Stimulated activated naive CD8-positive, alpha-beta T cell treated with anti-CD3 and anti-CD28 coated beads, Interleukin-15, Interleukin-2, amounts not matched to agents 100 ng/mL and 50 ng/mL, for 24 hours (primary cell): ENCODE results near the gene SLC17A8.
"Not testable (repeated sequence)": the region's sequence is repeated elsewhere in the genome, so short reads cannot be mapped to it uniquely, and the experiment has no call there.

ENCODE experiments used
- H3K27ac Mint-ChIP-seq: one replicate; pipeline ENCODE4 v1.8.0; 2021; ENCODE audit warnings: mild to moderate bottlenecking, mixed read lengths
- H3K27me3 Mint-ChIP-seq: one replicate; pipeline ENCODE4 v1.8.0; 2021; ENCODE audit warnings: mixed read lengths
- H3K36me3 Mint-ChIP-seq: one replicate; pipeline ENCODE4 v1.8.0; 2021; ENCODE audit warnings: low read depth, mixed read lengths
- H3K4me1 Mint-ChIP-seq: one replicate; pipeline ENCODE4 v1.8.0; 2021; ENCODE audit warnings: low read depth, mixed read lengths
- H3K4me3 Mint-ChIP-seq: one replicate; pipeline ENCODE4 v1.8.0; 2021; ENCODE audit warnings: mild to moderate bottlenecking, mixed read lengths
- H3K9me3 Mint-ChIP-seq: one replicate; pipeline ENCODE4 v1.8.0; 2021; ENCODE audit warnings: mixed read lengths

The SLC17A8 gene

DNA sequence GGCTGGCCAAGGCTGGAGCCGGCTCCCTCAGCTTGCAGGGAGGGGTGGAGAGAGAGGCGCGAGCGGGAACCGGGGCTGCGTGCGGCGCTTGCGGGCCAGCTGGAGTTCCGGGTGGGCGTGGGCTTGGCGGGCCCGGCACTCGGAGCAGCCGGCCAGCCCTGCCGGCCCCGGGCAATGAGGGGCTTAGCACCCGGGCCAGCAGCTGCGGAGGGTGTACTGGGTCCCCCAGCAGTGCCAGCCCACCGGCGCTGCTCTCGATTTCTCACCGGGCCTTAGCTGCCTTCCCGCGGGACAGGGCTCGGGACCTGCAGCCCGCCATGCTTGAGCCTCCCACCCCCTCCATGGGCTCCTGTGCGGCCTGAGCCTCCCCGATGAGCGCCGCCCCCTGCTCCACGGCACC, 73.4 kb downstream of the SLC17A8 start:
- not testable (repeated sequence) for H3K4me3 Mint-ChIP-seq, H3K27ac Mint-ChIP-seq, H3K9me3 Mint-ChIP-seq, H3K4me1 Mint-ChIP-seq, H3K36me3 Mint-ChIP-seq
- H3K27me3 Mint-ChIP-seq: peaks cover 11% of the 10 kb centered on the region

DNA sequence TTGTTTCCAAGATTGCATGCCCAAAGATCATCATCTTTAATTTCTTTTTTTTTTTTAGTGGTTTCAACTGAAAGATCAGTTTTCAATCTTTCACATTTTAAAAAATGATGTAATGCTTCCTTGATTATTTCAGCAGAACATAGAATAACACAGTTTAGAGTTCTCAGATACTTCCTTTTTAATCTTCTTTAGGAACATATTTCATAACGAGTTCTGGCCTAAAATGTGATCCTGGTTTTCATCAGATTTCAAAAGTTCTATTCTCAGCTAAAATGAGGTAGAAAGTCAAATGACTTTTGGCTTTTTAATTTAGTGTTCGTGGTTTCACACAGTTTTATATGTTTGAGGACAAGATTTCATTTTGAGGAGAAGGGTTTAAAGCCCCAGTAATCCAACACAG, 76.8 kb downstream of the SLC17A8 start:
- Mint-ChIP-seq H3K27ac (no peak overlapping the region), H3K4me1 (no peaks in the 10 kb centered on the region), H3K9me3 (no peaks in the 10 kb centered on the region), H3K36me3 (no peaks in the 10 kb centered on the region), H3K4me3 (no peak overlapping the region), H3K27me3 (peaks cover 4% of the 10 kb centered on the region)

GRCh38 chr12:100434177-100434576, 77.3 kb downstream of the SLC17A8 start:
- Mint-ChIP-seq H3K4me3 (no peak overlapping the region), H3K36me3 (no peaks in the 10 kb centered on the region), H3K4me1 (no peaks in the 10 kb centered on the region), H3K27me3 (peaks cover 4% of the 10 kb centered on the region), H3K9me3 (no peaks in the 10 kb centered on the region), H3K27ac (no peak overlapping the region)

GRCh38 chr12:100435957-100436356, 79.1 kb downstream of the SLC17A8 start:
- peaks cover 4% of the 10 kb centered on the region for H3K27me3 Mint-ChIP-seq
- no peak overlapping the region for H3K27ac Mint-ChIP-seq
- no peaks in the 10 kb centered on the region for H3K36me3 Mint-ChIP-seq
- no peaks in the 10 kb centered on the region for H3K4me1 Mint-ChIP-seq
- H3K9me3 Mint-ChIP-seq: no peaks in the 10 kb centered on the region
- H3K4me3 Mint-ChIP-seq: no peak overlapping the region

- no peak overlapping the region for H3K27ac Mint-ChIP-seq
- H3K9me3 Mint-ChIP-seq: no peaks in the 10 kb centered on the region
- no peaks in the 10 kb centered on the region for H3K4me1 Mint-ChIP-seq
- H3K4me3 Mint-ChIP-seq: no peak overlapping the region
- no peaks in the 10 kb centered on the region for H3K36me3 Mint-ChIP-seq
- H3K27me3 Mint-ChIP-seq: peaks cover 4% of the 10 kb centered on the region
Measured at GRCh38 chr12:100437038-100437841, 80.4 kb downstream of the SLC17A8 start.

- H3K27me3 Mint-ChIP-seq: no peaks in the 10 kb centered on the region
- no peak overlapping the region for H3K27ac Mint-ChIP-seq
- H3K4me1 Mint-ChIP-seq: no peaks in the 10 kb centered on the region
- no peak overlapping the region for H3K4me3 Mint-ChIP-seq
- H3K9me3 Mint-ChIP-seq: no peaks in the 10 kb centered on the region
- no peaks in the 10 kb centered on the region for H3K36me3 Mint-ChIP-seq
Measured at GRCh38 chr12:100439797-100440196, 82.9 kb downstream of the SLC17A8 start.

DNA sequence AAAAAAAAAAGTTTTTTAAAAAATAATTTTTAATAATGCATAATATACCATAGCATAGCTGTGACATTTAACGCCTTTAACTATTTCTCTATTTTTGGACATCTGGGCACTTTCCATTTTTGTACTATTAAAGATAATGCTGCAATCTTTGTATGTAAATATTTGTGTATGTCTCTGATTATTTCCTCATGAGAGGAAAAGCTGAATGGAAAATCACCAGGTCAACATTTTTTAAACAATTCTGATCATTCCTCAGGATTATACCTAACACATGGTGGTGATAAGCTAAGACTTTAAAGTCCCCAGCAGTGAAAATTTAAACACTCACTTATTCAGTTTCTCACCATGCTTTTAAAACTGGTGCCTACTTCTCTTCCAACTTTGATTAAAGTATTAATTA, 85.5 kb downstream of the SLC17A8 start:
- no peak overlapping the region for H3K27ac Mint-ChIP-seq
- H3K27me3 Mint-ChIP-seq: peaks cover 13% of the 10 kb centered on the region
- no peaks in the 10 kb centered on the region for H3K4me1 Mint-ChIP-seq
- no peaks in the 10 kb centered on the region for H3K9me3 Mint-ChIP-seq
- H3K36me3 Mint-ChIP-seq: no peaks in the 10 kb centered on the region
- H3K4me3 Mint-ChIP-seq: no peak overlapping the region

DNA sequence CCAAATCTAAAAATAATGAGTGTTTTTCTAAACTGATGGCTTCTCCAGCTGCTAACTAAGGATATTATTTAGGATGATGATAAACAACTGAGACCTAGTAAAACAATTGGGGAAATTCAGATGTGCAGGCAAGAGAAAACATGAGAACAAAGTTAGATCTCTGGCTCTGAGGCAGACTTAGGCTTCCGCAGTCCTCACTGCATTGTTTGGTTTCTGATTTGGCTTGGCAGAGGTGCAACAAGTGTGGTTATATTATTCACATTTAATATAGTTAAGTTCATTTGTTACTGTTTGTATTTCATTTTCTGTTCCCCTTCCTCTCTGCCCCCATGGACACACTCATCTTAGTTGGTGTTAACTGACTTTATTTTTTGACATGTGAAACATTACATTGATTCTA, 86.6 kb downstream of the SLC17A8 start:
- Mint-ChIP-seq H3K27ac (no peak overlapping the region), H3K4me1 (no peaks in the 10 kb centered on the region), H3K36me3 (no peaks in the 10 kb centered on the region), H3K27me3 (peaks cover 14% of the 10 kb centered on the region), H3K4me3 (no peak overlapping the region), H3K9me3 (no peaks in the 10 kb centered on the region)

GRCh38 chr12:100445081-100445481, 88.2 kb downstream of the SLC17A8 start:
- Mint-ChIP-seq H3K36me3 (no peaks in the 10 kb centered on the region), H3K27ac (no peak overlapping the region)

GRCh38 chr12:100447381-100447780, 90.5 kb downstream of the SLC17A8 start:
- peaks cover 25% of the 10 kb centered on the region for H3K27me3 Mint-ChIP-seq
- H3K36me3 Mint-ChIP-seq: no peaks in the 10 kb centered on the region
- H3K9me3 Mint-ChIP-seq: no peaks in the 10 kb centered on the region
- H3K27ac Mint-ChIP-seq: no peak overlapping the region
- H3K4me1 Mint-ChIP-seq: no peaks in the 10 kb centered on the region
- H3K4me3 Mint-ChIP-seq: no peak overlapping the region

More at GRCh38 chr12:100445081-100445481, 88.2 kb downstream of the SLC17A8 start:
- Mint-ChIP-seq H3K27me3 (peaks cover 17% of the 10 kb centered on the region), H3K4me1 (no peaks in the 10 kb centered on the region), H3K9me3 (no peaks in the 10 kb centered on the region), H3K4me3 (no peak overlapping the region)

DNA sequence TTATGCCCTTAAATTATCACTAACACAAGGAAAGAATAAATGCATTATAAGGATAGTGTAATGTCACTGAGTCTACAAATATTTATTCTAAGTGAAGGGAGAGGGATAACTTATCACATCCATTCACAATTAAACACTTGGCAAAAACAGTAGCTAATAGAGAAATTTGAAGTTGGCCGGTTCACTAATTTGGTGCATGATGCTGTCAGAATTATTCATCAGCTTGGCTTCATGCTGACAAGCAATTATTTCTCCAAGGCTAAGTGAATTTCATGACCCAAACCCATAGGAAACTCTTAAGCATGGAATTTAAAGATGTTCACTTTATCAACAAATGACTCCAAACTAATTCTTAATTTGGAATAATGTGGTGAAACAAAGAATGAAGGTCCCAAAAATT, 91.8 kb downstream of the SLC17A8 start:
- no peaks in the 10 kb centered on the region for H3K36me3 Mint-ChIP-seq
- H3K4me3 Mint-ChIP-seq: no peak overlapping the region
- peaks cover 25% of the 10 kb centered on the region for H3K27me3 Mint-ChIP-seq
- H3K9me3 Mint-ChIP-seq: no peaks in the 10 kb centered on the region
- H3K27ac Mint-ChIP-seq: no peak overlapping the region
- H3K4me1 Mint-ChIP-seq: no peaks in the 10 kb centered on the region

DNA sequence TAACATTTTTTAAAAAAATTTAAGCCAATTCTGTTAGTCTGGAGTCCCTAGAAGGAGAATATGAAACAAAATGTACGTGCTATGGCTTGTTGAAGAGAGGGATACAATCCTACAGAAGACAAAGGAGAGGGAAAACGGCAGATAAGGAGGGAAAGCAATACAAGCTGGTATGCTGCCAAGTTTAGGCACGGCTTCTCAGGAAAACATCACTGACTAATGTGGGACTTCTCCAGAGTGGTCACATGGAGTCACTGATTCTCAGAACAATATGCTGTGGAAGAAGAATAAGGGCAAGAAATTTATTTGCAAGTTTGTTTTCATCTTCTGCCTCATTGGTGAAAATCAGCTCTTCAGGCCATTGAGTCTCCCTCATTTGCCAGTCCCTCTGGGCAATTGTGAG, 93.9 kb downstream of the SLC17A8 start:
- H3K36me3 Mint-ChIP-seq: no peaks in the 10 kb centered on the region

GRCh38 chr12:100453951-100454350, 97.1 kb downstream of the SLC17A8 start:
- H3K4me1 Mint-ChIP-seq: no peaks in the 10 kb centered on the region
- H3K9me3 Mint-ChIP-seq: no peaks in the 10 kb centered on the region
- H3K36me3 Mint-ChIP-seq: no peaks in the 10 kb centered on the region
- peaks cover 11% of the 10 kb centered on the region for H3K27me3 Mint-ChIP-seq
- no peak overlapping the region for H3K27ac Mint-ChIP-seq
- no peak overlapping the region for H3K4me3 Mint-ChIP-seq

More for the DNA sequence above, 93.9 kb downstream of the SLC17A8 start:
- H3K27me3 Mint-ChIP-seq: peaks cover 18% of the 10 kb centered on the region
- H3K9me3 Mint-ChIP-seq: no peaks in the 10 kb centered on the region
- H3K4me3 Mint-ChIP-seq: no peak overlapping the region
- H3K27ac Mint-ChIP-seq: no peak overlapping the region
- H3K4me1 Mint-ChIP-seq: no peaks in the 10 kb centered on the region

GRCh38 chr12:100455896-100456295, 99.0 kb downstream of the SLC17A8 start:
- Mint-ChIP-seq H3K4me3 (no peak overlapping the region), H3K36me3 (no peaks in the 10 kb centered on the region), H3K4me1 (no peaks in the 10 kb centered on the region), H3K9me3 (no peaks in the 10 kb centered on the region), H3K27me3 (peaks cover 3% of the 10 kb centered on the region), H3K27ac (no peak overlapping the region)

DNA sequence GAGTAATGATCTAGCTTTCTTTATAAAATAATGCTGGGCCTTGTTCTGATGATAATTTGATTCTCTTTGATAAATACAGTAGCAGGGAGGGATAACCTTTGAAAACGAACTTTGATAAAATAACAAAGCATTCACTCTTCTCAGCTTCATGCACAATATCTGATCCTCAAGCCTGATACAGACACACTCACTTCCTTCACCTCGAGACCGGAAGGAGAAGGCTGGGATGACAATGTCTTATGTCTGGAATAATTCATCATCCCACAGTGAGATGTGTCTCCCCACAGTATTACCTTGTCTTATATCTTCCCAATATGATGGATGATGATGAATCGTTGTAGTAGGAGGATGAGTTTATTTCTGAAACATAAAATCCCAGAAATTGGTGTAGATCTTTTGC, 101.3 kb downstream of the SLC17A8 start:
- Mint-ChIP-seq H3K4me3 (no peak overlapping the region), H3K27me3 (no peaks in the 10 kb centered on the region), H3K36me3 (no peaks in the 10 kb centered on the region), H3K9me3 (no peaks in the 10 kb centered on the region), H3K27ac (no peak overlapping the region), H3K4me1 (no peaks in the 10 kb centered on the region)

DNA sequence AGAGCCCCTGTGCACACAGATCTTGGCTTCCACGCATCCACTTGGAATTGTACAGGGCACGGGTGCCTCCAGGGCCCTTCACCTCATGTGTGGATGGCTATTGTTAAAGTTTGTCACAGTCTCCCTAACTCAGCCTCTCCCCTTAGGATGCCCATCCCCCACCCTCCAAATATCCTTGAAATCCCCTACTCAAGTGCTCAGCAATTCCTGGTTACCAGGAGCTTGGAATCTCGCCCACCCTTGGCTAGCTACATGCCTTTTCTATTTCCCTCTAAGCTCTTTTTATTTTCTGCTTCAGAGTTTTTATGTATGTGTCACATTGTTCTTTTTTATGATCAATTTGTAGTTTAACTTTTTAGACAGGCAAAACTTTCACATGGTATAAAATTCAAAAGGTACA, 103.8 kb downstream of the SLC17A8 start:
- Mint-ChIP-seq H3K36me3 (no peaks in the 10 kb centered on the region), H3K4me3 (no peak overlapping the region), H3K4me1 (no peaks in the 10 kb centered on the region), H3K27me3 (no peaks in the 10 kb centered on the region), H3K27ac (no peak overlapping the region), H3K9me3 (no peaks in the 10 kb centered on the region)
